Neuron (in vitro differentiated cells): Measurements from ENCODE around the gene PRKAG1.

Experiments used
- H2AFZ ChIP-seq: one replicate; pipeline ENCODE4 v1.6.1; 2013; ENCODE audit warnings: low read depth, mild to moderate bottlenecking, inconsistent platforms, low read length, moderate library complexity
- H3K27me3 ChIP-seq: one replicate; pipeline ENCODE4 v1.6.1; 2013; ENCODE audit warnings: low read length; ENCODE audit not compliant: insufficient read depth
- H3K36me3 ChIP-seq: one replicate; pipeline ENCODE4 v1.6.1; 2013; ENCODE audit warnings: low read length; ENCODE audit not compliant: insufficient read depth
- H3K4me1 ChIP-seq: one replicate; pipeline ENCODE4 v1.6.1; 2013; ENCODE audit warnings: low read length; ENCODE audit not compliant: insufficient read depth
- H3K4me3 ChIP-seq: 2 replicates; pipeline ENCODE4 v1.5.1; 2013; ENCODE audit warnings: mild to moderate bottlenecking, low read length, moderate library complexity
- H3K9me3 ChIP-seq: one replicate; pipeline ENCODE4 v1.6.1; 2013; ENCODE audit warnings: low read length

The PRKAG1 gene

DNA sequence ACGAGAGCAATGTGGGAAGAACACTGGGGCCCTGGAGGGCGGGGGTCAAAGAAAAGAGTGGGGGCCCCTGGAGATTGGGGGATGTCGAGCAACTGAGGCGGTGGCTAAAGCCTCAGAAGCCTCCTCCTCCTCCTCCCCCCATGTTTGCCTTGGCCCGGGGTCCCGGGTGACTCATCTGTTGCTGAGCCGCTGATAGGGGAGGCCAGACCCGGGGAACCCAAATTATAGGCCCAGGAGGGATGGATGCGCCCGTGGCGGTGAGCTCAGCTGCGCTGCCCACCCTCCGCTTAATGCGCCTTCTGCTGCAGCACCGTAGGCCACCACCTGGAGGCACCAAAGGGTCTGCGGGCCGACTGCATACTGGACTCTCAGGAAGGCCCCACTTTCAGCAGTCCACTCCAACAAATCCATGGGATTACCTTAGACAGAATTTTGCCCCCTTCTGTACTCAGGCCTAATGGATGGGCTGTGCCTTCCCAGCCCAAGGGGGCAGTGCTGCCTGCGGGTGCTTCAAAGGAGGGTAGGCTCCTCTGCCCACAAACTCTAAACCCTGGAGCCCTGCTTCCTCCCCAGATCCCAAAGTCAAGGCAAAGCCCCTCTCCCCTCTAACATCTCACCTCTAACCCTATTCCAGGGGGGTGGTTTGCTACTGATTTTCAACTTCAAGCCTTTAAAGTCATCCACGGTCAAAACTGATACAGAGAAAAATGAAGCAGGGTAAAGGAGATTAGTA is 44.5 kb downstream of the PRKAG1 start:
- H3K4me3 ChIP-seq, result no peak overlapping the region
- H2AFZ ChIP-seq, result no peak overlapping the region
- H3K36me3 ChIP-seq, result no peaks in the 10 kb centered on the region
- peaks cover 2% of the 10 kb centered on the region for H3K9me3 ChIP-seq
- H3K27me3 ChIP-seq, result peaks cover 91% of the 10 kb centered on the region
- peaks cover 10% of the 10 kb centered on the region for H3K4me1 ChIP-seq

- Histone ChIP-seq H3K4me1 (peaks cover 10% of the 10 kb centered on the region), H3K36me3 (no peaks in the 10 kb centered on the region), H3K4me3 (no peak overlapping the region), H3K9me3 (peaks cover 2% of the 10 kb centered on the region), H3K27me3 (peaks cover 91% of the 10 kb centered on the region), H2AFZ (no peak overlapping the region)
Observed at GRCh38 chr12:48973531-48973930, 45.0 kb downstream of the PRKAG1 start.

DNA sequence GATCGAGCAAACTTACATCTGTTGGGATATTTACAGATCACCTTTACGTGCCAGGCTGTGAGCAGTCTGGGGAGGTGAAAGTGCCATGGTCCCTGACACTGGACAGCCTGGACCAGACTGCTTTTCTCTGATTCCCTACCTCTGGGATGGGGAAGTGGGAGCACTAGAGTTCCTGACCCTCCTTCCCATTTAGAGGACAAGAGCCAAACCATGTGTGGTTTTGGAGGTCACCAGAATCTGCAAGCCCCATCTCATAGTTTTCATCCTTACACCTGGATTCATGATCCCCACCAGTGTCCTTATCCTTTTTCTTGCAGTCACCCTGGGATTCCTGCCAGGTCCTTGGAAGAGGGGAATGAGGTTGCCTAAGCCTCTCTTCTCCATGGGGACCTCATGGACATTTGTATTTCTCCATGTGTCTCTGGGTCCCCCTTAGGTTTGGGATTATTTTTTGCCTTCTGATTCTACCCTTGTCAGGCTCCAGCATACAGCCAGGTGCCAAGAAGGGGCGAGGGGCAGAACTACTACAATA is 45.6 kb downstream of the PRKAG1 start:
- H3K9me3 ChIP-seq, result peaks cover 2% of the 10 kb centered on the region
- no peaks in the 10 kb centered on the region for H3K36me3 ChIP-seq
- H2AFZ ChIP-seq, result no peak overlapping the region
- H3K4me3 ChIP-seq, result no peak overlapping the region
- H3K27me3 ChIP-seq, result peaks cover 91% of the 10 kb centered on the region
- H3K4me1 ChIP-seq, result peaks cover 10% of the 10 kb centered on the region

DNA sequence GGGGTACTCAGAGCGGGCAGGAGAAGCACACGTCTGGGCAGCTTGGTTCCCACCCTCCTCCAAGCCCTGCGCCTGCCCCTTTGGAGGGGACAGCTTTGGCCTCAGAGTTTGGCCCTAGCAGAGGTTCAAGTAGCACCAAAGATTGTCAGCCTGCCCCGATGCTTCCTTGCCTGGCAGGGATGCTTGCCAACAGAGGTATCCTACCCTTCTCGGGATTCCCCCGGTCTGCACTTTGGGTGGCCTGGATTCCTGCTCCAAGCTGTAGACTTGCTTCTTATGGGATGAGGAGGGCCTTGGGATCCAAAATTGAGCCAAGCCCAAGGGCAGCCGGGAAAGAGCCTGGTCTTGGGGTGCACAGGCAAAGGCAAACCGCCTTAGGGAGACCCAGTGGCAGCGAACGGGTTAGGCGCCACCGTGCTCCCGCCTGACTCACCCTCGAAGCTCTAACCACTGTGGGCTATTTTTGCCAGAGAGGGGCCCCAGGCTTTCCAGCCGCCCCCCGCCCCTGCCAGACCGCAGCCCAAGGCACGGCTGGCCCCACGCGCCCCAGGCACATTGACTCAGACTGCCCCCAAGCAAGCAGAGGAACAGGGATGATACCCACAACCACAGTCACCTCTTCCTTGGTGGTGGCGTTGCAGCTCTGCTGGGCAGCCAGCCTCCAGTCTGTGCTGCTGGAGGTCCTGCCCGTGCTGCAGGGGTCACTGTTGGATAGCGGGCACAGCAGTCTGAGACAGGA is 46.2 kb downstream of the PRKAG1 start:
- Histone ChIP-seq H3K4me3 (no peak overlapping the region), H3K27me3 (peaks cover 90% of the 10 kb centered on the region), H3K36me3 (no peaks in the 10 kb centered on the region), H3K4me1 (peaks cover 10% of the 10 kb centered on the region), H3K9me3 (peaks cover 2% of the 10 kb centered on the region), H2AFZ (no peak overlapping the region)

- H3K4me1 ChIP-seq, result peaks cover 10% of the 10 kb centered on the region
- peak overlapping the region; percentile 37 for H3K4me3 ChIP-seq
- no peaks in the 10 kb centered on the region for H3K9me3 ChIP-seq
- peak overlapping the region; percentile 11 for H2AFZ ChIP-seq
- no peaks in the 10 kb centered on the region for H3K36me3 ChIP-seq
- H3K27me3 ChIP-seq, result peaks cover 83% of the 10 kb centered on the region
Observed at GRCh38 chr12:48970702-48971334, 47.8 kb downstream of the PRKAG1 start.

- Histone ChIP-seq H3K4me1 (peaks cover 7% of the 10 kb centered on the region), H3K36me3 (no peaks in the 10 kb centered on the region), H3K4me3 (no peak overlapping the region), H2AFZ (no peak overlapping the region), H3K9me3 (no peaks in the 10 kb centered on the region), H3K27me3 (peaks cover 78% of the 10 kb centered on the region)
Observed at GRCh38 chr12:48969833-48970701, 48.5 kb downstream of the PRKAG1 start.

DNA sequence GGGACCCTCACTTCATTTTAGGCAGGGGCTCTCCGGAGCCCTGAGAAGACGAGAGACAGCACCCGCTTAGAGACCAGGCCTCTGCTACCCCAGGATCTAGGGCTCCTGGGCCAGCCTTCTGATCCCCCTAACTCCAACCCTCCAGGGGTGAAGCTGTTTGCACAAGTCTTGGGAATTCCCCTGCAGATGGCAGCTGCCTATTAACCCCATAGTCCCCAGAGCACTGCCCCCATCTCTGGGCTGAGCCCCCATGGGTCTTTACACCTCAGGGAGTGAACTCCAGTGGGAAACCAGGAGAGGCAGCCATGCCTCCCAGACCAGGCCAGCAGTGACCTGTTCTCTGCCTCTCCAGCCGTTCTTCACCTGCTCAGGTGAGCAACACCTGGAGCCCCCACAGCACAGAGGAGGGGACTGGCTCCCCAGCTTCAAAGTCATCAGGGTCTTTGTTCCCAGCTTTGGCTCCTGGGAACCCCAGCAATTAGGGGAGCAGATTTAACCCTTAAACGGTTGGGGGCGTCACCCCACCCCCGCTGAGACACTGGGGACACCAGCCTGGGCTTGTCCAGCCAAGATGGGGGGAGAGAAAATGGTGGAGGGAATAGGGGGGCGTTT is 49.3 kb downstream of the PRKAG1 start:
- Histone ChIP-seq H3K27me3 (peaks cover 77% of the 10 kb centered on the region), H2AFZ (no peak overlapping the region), H3K4me3 (no peak overlapping the region), H3K4me1 (peaks cover 7% of the 10 kb centered on the region), H3K9me3 (no peaks in the 10 kb centered on the region), H3K36me3 (no peaks in the 10 kb centered on the region)

DNA sequence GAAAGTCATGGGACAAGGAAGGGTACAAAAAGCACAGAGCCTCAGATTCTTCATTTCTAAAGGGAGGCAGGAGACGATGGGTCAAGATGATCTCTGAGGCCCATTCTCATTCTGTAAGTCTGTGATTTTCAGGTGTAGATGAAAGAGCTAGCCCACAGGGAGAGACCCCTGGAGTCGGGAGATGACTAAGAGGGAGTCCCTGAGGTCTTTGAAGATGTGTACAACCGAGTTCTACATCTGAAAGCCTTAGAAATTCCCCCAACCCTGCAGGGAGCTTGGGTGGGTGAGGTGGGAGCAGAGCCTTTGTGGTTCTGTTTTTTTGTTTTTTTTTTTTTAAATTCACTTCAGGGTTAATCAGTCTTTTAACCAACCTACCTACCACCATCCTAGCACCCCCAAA is 50.1 kb downstream of the PRKAG1 start:
- Histone ChIP-seq H2AFZ (no peak overlapping the region), H3K4me1 (peaks cover 7% of the 10 kb centered on the region), H3K4me3 (no peak overlapping the region), H3K9me3 (no peaks in the 10 kb centered on the region), H3K36me3 (no peaks in the 10 kb centered on the region), H3K27me3 (peaks cover 69% of the 10 kb centered on the region)

DNA sequence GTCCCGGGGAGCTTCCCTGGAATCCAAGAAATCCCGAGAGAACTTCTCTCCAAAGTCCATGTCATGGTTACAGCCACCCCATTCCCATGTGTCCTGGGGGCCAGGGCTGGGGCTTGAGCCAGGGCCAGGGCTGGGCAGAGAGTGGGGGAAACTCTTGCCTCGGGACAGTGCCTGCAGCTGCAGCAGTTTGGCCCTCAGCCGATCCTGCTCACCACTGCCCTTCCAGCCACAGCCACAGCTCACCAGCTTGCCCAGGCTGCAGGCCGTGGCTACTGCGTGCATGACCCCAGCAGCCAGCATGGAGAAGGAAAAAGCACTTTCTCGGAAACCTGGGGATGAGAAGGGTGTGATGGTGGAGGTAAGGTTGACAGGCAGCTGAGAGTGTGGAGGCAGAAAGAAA is 50.6 kb downstream of the PRKAG1 start:
- no peak overlapping the region for H3K4me3 ChIP-seq
- no peaks in the 10 kb centered on the region for H3K36me3 ChIP-seq
- H3K27me3 ChIP-seq, result peaks cover 64% of the 10 kb centered on the region

GRCh38 chr12:48966177-48966895 is 52.2 kb downstream of the PRKAG1 start:
- Histone ChIP-seq H3K36me3 (no peaks in the 10 kb centered on the region), H3K27me3 (peaks cover 53% of the 10 kb centered on the region), H3K4me3 (no peak overlapping the region)

More for the DNA sequence above, 50.6 kb downstream of the PRKAG1 start:
- H3K9me3 ChIP-seq, result no peaks in the 10 kb centered on the region
- H2AFZ ChIP-seq, result no peak overlapping the region
- peaks cover 7% of the 10 kb centered on the region for H3K4me1 ChIP-seq

GRCh38 chr12:48965298-48965838 is 53.2 kb downstream of the PRKAG1 start:
- Histone ChIP-seq H3K4me3 (no peak overlapping the region), H3K4me1 (no peaks in the 10 kb centered on the region), H2AFZ (no peak overlapping the region), H3K27me3 (peaks cover 43% of the 10 kb centered on the region), H3K9me3 (no peaks in the 10 kb centered on the region), H3K36me3 (no peaks in the 10 kb centered on the region)

More at GRCh38 chr12:48966177-48966895, 52.2 kb downstream of the PRKAG1 start:
- H3K4me1 ChIP-seq, result peaks cover 6% of the 10 kb centered on the region
- no peak overlapping the region for H2AFZ ChIP-seq
- no peaks in the 10 kb centered on the region for H3K9me3 ChIP-seq
